HEK293T (cell line): ENCODE results near the gene IPO11.

ENCODE experiments used
- NFRKB ChIP-seq: fragments of 450-650 bp; IDR thresholded peaks from 2 replicates; pipeline ENCODE4 v1.6.1; 2016; ENCODE audit warnings: mild to moderate bottlenecking, moderate library complexity
- SP1 ChIP-seq: fragments of 450-650 bp; IDR thresholded peaks from 2 replicates; pipeline ENCODE4 v1.6.1; 2017

GRCh38 chr5:62372600-62372999, 40.0 kb upstream of the IPO11 start:
- TF ChIP-seq NFRKB: no peak
- no peak for TF ChIP-seq SP1
